Measurements from ENCODE around the gene RASGRF2. TPM values are rescaled to one million over a fixed set of nuclear protein-coding genes. Genes with fewer than 3 reads are reported as not detected.

Gene RASGRF2
- total and polyA plus RNA-seq, 2 of the 8 experiments (the other 6 are each of a cell fraction or from before 2014, with no cell fraction given): 2.6 to 29.5 TPM

- TF ChIP-seq EP300 (IDR thresholded peaks at IDR 0.05; ENCODE audit: borderline replicate concordance in 1 of 2, low read depth in 2 of 2, low read length in 2 of 2): no peak
Measured at GRCh38 chr5:81250004-81250403, 289.8 kb downstream of the RASGRF2 start (continued).

Data from H1 (cell line).